GM23248 (cell line): ENCODE data around the gene WDR7. TPM values are rescaled to one million over a fixed set of nuclear protein-coding genes. Genes with fewer than 3 reads are reported as not detected.
A peak's percentile ranks its signal among the peaks of the same experiment; 100 is the strongest.

Source experiments
- DNase-seq: peaks from one replicate; pipeline ENCODE4 v3.0.0-alpha.2; 2015
- H2AFZ ChIP-seq: fragments of 200-600 bp; sonication (generic); 2 replicates; pipeline ENCODE4 v1.6.1; 2016; ENCODE audit warnings: antibody characterized with exemption
- H3F3A ChIP-seq: fragments of 200-600 bp; sonication (generic); 2 replicates; pipeline ENCODE4 v1.6.1; 2016; ENCODE audit warnings: mild to moderate bottlenecking, antibody characterized with exemption, mixed run types; ENCODE audit not compliant: insufficient read depth
- H3K27ac ChIP-seq: fragments of 200-600 bp; sonication (generic); 2 replicates; pipeline ENCODE4 v1.5.1; 2016; ENCODE audit warnings: mild to moderate bottlenecking
- H3K27me3 ChIP-seq: fragments of 200-600 bp; sonication (generic); replicated peaks from 2 replicates; pipeline ENCODE4 v1.6.1; 2016; ENCODE audit warnings: mild to moderate bottlenecking; ENCODE audit not compliant: insufficient read depth
- H3K36me3 ChIP-seq: fragments of 200-600 bp; sonication (generic); 2 replicates; pipeline ENCODE4 v1.6.1; 2016; ENCODE audit warnings: low read depth, mild to moderate bottlenecking
- H3K4me1 ChIP-seq: fragments of 200-600 bp; sonication (generic); 2 replicates; pipeline ENCODE4 v1.6.1; 2016; ENCODE audit warnings: mild to moderate bottlenecking; ENCODE audit not compliant: insufficient read depth
- H3K4me2 ChIP-seq: fragments of 200-600 bp; sonication (generic); one replicate; pipeline ENCODE4 v1.6.1; 2016; ENCODE audit warnings: mild to moderate bottlenecking; ENCODE audit not compliant: unreplicated experiment
- H3K4me3 ChIP-seq: fragments of 200-600 bp; sonication (generic); 2 replicates; pipeline ENCODE4 v1.5.1; 2016; ENCODE audit warnings: mild to moderate bottlenecking
- H3K79me2 ChIP-seq: fragments of 200-600 bp; sonication (generic); 2 replicates; pipeline ENCODE4 v1.6.1; 2016; ENCODE audit warnings: mild to moderate bottlenecking; ENCODE audit not compliant: insufficient read depth
- H3K9ac ChIP-seq: fragments of 200-600 bp; sonication (generic); 2 replicates; pipeline ENCODE4 v1.6.1; 2016; ENCODE audit warnings: mild to moderate bottlenecking
- H3K9me2 ChIP-seq: fragments of 200-600 bp; sonication (generic); 2 replicates; pipeline ENCODE4 v1.6.1; 2016; ENCODE audit warnings: mixed run types, mild to moderate bottlenecking, moderate library complexity; ENCODE audit not compliant: insufficient read depth
- H3K9me3 ChIP-seq: fragments of 200-600 bp; sonication (generic); one replicate; pipeline ENCODE4 v1.6.1; 2017; ENCODE audit warnings: low read depth
- H4K20me1 ChIP-seq: fragments of 200-600 bp; sonication (generic); 2 replicates; pipeline ENCODE4 v1.6.0; 2016; ENCODE audit not compliant: insufficient read depth
- EZH2 ChIP-seq: fragments of 200-600 bp; sonication (generic); IDR thresholded peaks from 2 replicates; pipeline ENCODE4 v1.6.1; 2018; ENCODE audit warnings: antibody characterized with exemption, mild to moderate bottlenecking; ENCODE audit not compliant: insufficient read depth, poor library complexity, severe bottlenecking
- EZH2phosphoT487 ChIP-seq: fragments of 200-600 bp; sonication (generic); IDR thresholded peaks from 2 replicates; pipeline ENCODE4 v1.6.1; 2018; ENCODE audit warnings: antibody characterized with exemption, moderate library complexity, mild to moderate bottlenecking, low read depth; ENCODE audit not compliant: insufficient read depth
- WGBS, 2 experiments: methylation state at CpG; one replicate each; pipeline ENCODE4 v1.1.6; 2015 to 2017; ENCODE audit warnings: low lambda C conversion rate in 2 of 2, low coverage in 1 of 2; ENCODE audit errors: missing lambda C conversion rate in 2 of 2; 5-methylcytosine and 5-hydroxymethylcytosine counted together
- in situ Hi-C: fragments of 300-500 bp; cut with MboI; formaldehyde crosslinking; loops from 2 replicates; pipeline ENCODE4 v1.15.0; 2020
- polyA plus RNA-seq: library from polyadenylated mRNA; unstranded; fragments of >200 nt; fragmentation: Nextera tagmentation; extraction: Ambion mirVana; gene quantifications from 2 replicates; pipeline ENCODE4 v1.2.1, GENCODE V29; 2016
- total RNA-seq: library from RNA; depleted of rRNA; stranded (reverse); fragments of >200 nt; shearing (Covaris generic); gene quantifications from 2 replicates; pipeline ENCODE4 v1.2.3, GENCODE V29; 2014

The WDR7 gene
- total and polyA plus RNA-seq, 2 experiments from 2014 or later, result 6.7 to 8.3 TPM

- Histone ChIP-seq H3K79me2 (no peaks in the 10 kb centered on the region), H3K9me3 (no peaks in the 10 kb centered on the region), H3K4me1 (no peaks in the 10 kb centered on the region), H3K9me2 (no peaks in the 10 kb centered on the region), H2AFZ (no peak overlapping the region), H3K27me3 (no peaks in the 10 kb centered on the region), H3K4me3 (no peak overlapping the region), H3K9ac (no peak overlapping the region), H4K20me1 (no peaks in the 10 kb centered on the region), H3K4me2 (no peak overlapping the region), H3F3A (no peaks in the 10 kb centered on the region), H3K27ac (no peak overlapping the region), H3K36me3 (no peaks in the 10 kb centered on the region; the same call in 1 of the 2 replicates)
- TF ChIP-seq EZH2, result no peak
- no peak for TF ChIP-seq EZH2phosphoT487
- WGBS, 2 experiments, result 96 to 97% methylated on average over 9 of the region's 9 CpGs
- peak; percentile 41 for DNase-seq
- in situ Hi-C loops, result no loop called here
Observed at GRCh38 chr18:56789004-56789888, 138.1 kb downstream of the WDR7 start.

GRCh38 chr18:56789889-56790180, 138.7 kb downstream of the WDR7 start:
- no peak overlapping the region for H2AFZ ChIP-seq
- no peak overlapping the region for H3K27ac ChIP-seq
- in situ Hi-C loops, result no loop called here

GRCh38 chr18:56795381-56795780, 144.2 kb downstream of the WDR7 start:
- Histone ChIP-seq H3F3A (no peaks in the 10 kb centered on the region), H3K27ac (no peak overlapping the region), H3K4me3 (no peak overlapping the region), H3K79me2 (no peaks in the 10 kb centered on the region), H3K27me3 (no peaks in the 10 kb centered on the region), H3K9ac (no peak overlapping the region), H3K4me2 (no peak overlapping the region), H3K36me3 (no peaks in the 10 kb centered on the region), H3K4me1 (peaks cover 21% of the 10 kb centered on the region), H4K20me1 (no peaks in the 10 kb centered on the region), H2AFZ (no peak overlapping the region), H3K9me3 (no peaks in the 10 kb centered on the region), H3K9me2 (no peaks in the 10 kb centered on the region)
- DNase-seq, result peak; percentile 44
- TF ChIP-seq EZH2phosphoT487, result no peak
- no peak for TF ChIP-seq EZH2
- in situ Hi-C loops, result no loop called here
- WGBS, 2 experiments, result 23 to 29% methylated on average over 1 of the region's 1 CpG

More at GRCh38 chr18:56789889-56790180, 138.7 kb downstream of the WDR7 start:
- TF ChIP-seq EZH2, result no peak
- TF ChIP-seq EZH2phosphoT487, result no peak
- 98 to 100% methylated on average over 3 of the region's 3 CpGs for WGBS, 2 experiments
- Histone ChIP-seq H3K9me2 (no peaks in the 10 kb centered on the region), H4K20me1 (no peaks in the 10 kb centered on the region), H3F3A (no peaks in the 10 kb centered on the region), H3K4me2 (no peak overlapping the region), H3K79me2 (no peaks in the 10 kb centered on the region), H3K4me1 (peaks cover under 1% of the 10 kb centered on the region; the same call in 1 of the 2 replicates), H3K27me3 (no peaks in the 10 kb centered on the region), H3K9me3 (no peaks in the 10 kb centered on the region), H3K4me3 (no peak overlapping the region), H3K9ac (no peak overlapping the region), H3K36me3 (no peaks in the 10 kb centered on the region; the same call in 1 of the 2 replicates)
- DNase-seq, result no peak

GRCh38 chr18:56799756-56800155, 148.6 kb downstream of the WDR7 start:
- H3K4me3 ChIP-seq, result no peak overlapping the region
- in situ Hi-C loops, result no loop called here
- peak; percentile 41 for DNase-seq

More at GRCh38 chr18:56799756-56800155, 148.6 kb downstream of the WDR7 start:
- Histone ChIP-seq H3F3A (no peaks in the 10 kb centered on the region), H3K9me3 (no peaks in the 10 kb centered on the region), H3K36me3 (no peaks in the 10 kb centered on the region), H3K27me3 (no peaks in the 10 kb centered on the region), H3K9me2 (peaks cover 3% of the 10 kb centered on the region; the same call in 1 of the 2 replicates), H4K20me1 (no peaks in the 10 kb centered on the region), H3K4me1 (peaks cover 31% of the 10 kb centered on the region), H3K79me2 (no peaks in the 10 kb centered on the region), H2AFZ (no peak overlapping the region), H3K4me2 (peak overlapping the region; percentile 36), H3K9ac (no peak overlapping the region), H3K27ac (no peak overlapping the region)
- WGBS, 2 experiments, result 24 to 28% methylated on average over 2 of the region's 2 CpGs
- no peak for TF ChIP-seq EZH2phosphoT487
- no peak for TF ChIP-seq EZH2
